Glutamatergic neuron (in vitro differentiated cells): ENCODE data around the gene SHISA5. TPM values are rescaled to one million over a fixed set of nuclear protein-coding genes. Genes with fewer than 3 reads are reported as not detected.

Experiments used
- DNase-seq: peaks from one replicate; pipeline ENCODE4 v3.0.0; 2022
- H3K27ac Mint-ChIP-seq: one replicate; pipeline ENCODE4 v1.8.0; 2020; ENCODE audit warnings: mild to moderate bottlenecking, mixed read lengths, inconsistent platforms; ENCODE audit not compliant: unreplicated experiment
- H3K27me3 Mint-ChIP-seq: one replicate; pipeline ENCODE4 v1.8.0; 2020; ENCODE audit warnings: mild to moderate bottlenecking, moderate library complexity, mixed read lengths, inconsistent platforms; ENCODE audit not compliant: unreplicated experiment
- H3K36me3 Mint-ChIP-seq: one replicate; pipeline ENCODE4 v1.8.0; 2020; ENCODE audit warnings: mild to moderate bottlenecking, mixed read lengths, inconsistent platforms; ENCODE audit not compliant: unreplicated experiment
- H3K4me1 Mint-ChIP-seq: one replicate; pipeline ENCODE4 v1.8.0; 2020; ENCODE audit warnings: mild to moderate bottlenecking, low read depth, mixed read lengths, inconsistent platforms; ENCODE audit not compliant: unreplicated experiment
- H3K4me3 Mint-ChIP-seq: one replicate; pipeline ENCODE4 v1.8.0; 2020; ENCODE audit warnings: mild to moderate bottlenecking, mixed read lengths, inconsistent platforms; ENCODE audit not compliant: unreplicated experiment
- H3K9me3 Mint-ChIP-seq: one replicate; pipeline ENCODE4 v1.8.0; 2020; ENCODE audit warnings: mild to moderate bottlenecking, moderate library complexity, mixed read lengths, inconsistent platforms; ENCODE audit not compliant: unreplicated experiment
- total RNA-seq: library from RNA; stranded (reverse); fragmentation: NEBNext Ultra II Directional; extraction: Animal tissue kit (Norgen Biotek cat#: 25700); gene quantifications from one replicate; pipeline ENCODE4 v1.2.1, GENCODE V29; 2021; ENCODE audit not compliant: unreplicated experiment
- TF ChIP-seq, protein P1 (sequence below): fragments of 200-600 bp; sonication (generic); IDR thresholded peaks from one replicate; pipeline ENCODE4 v1.5.0; 2021; ENCODE audit not compliant: partially characterized antibody, unreplicated experiment

Gene SHISA5
- total RNA-seq, 1 donor from 2014 or later, result 261 TPM

DNA sequence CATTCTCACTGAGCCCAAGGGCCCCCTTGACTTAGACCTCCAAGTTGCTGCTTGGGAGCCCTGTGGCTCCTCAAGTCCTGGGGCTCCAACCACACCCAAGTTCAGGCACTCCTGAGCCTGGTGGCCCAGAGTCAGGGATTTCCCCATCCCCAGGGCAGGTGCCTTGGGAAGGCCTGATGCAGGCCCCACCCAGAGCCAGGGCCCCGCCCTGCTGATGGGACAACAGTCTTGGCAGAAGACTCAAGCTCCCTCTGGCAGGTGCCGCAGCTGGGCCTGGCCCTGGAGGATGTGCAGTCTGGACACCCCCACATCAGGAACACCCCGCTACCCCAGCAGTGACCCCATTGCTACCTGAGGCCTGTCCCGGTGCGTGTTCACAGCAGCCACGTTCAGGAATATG lies 17.7 kb upstream of the SHISA5 start:
- H3K27ac Mint-ChIP-seq, result no peak overlapping the region
- H3K4me3 Mint-ChIP-seq, result no peak overlapping the region
- H3K36me3 Mint-ChIP-seq, result no peaks in the 10 kb centered on the region
- TF ChIP-seq, protein P1, sequence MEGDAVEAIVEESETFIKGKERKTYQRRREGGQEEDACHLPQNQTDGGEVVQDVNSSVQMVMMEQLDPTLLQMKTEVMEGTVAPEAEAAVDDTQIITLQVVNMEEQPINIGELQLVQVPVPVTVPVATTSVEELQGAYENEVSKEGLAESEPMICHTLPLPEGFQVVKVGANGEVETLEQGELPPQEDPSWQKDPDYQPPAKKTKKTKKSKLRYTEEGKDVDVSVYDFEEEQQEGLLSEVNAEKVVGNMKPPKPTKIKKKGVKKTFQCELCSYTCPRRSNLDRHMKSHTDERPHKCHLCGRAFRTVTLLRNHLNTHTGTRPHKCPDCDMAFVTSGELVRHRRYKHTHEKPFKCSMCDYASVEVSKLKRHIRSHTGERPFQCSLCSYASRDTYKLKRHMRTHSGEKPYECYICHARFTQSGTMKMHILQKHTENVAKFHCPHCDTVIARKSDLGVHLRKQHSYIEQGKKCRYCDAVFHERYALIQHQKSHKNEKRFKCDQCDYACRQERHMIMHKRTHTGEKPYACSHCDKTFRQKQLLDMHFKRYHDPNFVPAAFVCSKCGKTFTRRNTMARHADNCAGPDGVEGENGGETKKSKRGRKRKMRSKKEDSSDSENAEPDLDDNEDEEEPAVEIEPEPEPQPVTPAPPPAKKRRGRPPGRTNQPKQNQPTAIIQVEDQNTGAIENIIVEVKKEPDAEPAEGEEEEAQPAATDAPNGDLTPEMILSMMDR, result no peak
- no peaks in the 10 kb centered on the region for H3K9me3 Mint-ChIP-seq
- H3K27me3 Mint-ChIP-seq, result peaks cover 6% of the 10 kb centered on the region
- DNase-seq, result no peak
- no peaks in the 10 kb centered on the region for H3K4me1 Mint-ChIP-seq

DNA sequence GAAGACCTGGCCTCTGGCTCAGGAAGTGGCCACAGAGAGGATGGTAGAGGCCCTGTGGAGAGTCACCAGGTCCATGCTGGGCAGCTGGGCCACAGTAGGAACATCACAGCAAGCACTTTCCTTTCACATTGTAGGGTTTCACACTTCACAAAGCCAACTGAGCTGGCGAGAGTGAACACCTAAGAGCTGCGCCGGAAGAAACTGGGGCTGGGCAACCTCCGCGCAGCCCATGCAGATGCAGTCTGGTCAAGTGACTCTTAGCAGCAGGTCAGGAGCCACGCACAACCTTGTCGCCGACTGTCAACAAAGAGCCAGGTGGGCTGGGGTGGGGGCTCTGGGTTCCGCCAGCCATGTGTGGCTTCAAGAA lies 15.3 kb upstream of the SHISA5 start:
- peaks cover 5% of the 10 kb centered on the region for H3K27me3 Mint-ChIP-seq
- no peak overlapping the region for H3K27ac Mint-ChIP-seq
- H3K9me3 Mint-ChIP-seq, result no peaks in the 10 kb centered on the region
- DNase-seq, result no peak
- H3K4me3 Mint-ChIP-seq, result no peak overlapping the region
- no peaks in the 10 kb centered on the region for H3K4me1 Mint-ChIP-seq
- TF ChIP-seq, protein P1, result no peak
- no peaks in the 10 kb centered on the region for H3K36me3 Mint-ChIP-seq

DNA sequence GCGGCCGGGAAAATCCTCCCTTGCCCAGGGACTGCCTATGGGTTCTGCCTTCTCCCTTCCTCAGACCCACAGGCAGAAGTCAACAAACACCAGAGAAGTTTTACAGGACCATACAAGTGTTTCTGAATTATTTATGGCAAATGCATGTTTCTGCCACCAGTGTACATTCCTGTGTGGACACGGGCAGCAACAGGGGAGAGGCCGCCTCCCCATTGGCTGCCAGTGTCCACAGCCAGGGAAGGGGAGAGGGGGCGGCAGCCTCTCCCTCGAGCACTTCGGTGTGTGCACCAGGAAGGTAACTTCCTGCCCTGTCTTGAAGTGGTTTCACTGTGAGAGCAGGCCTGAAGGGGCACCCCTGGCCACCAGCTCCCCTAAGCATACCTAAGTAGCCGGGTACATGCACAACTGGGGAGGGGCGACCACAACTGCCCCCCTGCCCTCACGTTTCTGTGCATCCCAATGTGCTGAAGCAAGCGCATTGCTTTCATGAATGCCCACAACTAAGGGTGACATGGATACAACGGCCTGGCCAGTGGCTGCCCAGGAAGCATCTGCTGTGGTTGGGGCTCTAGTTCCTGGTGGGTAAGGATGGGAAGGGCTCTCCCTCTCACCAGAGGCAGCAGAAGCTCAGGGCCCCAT lies 14.8 kb upstream of the SHISA5 start:
- H3K4me1 Mint-ChIP-seq, result no peaks in the 10 kb centered on the region
- TF ChIP-seq, protein P1, result no peak
- no peak overlapping the region for H3K4me3 Mint-ChIP-seq
- H3K36me3 Mint-ChIP-seq, result no peaks in the 10 kb centered on the region
- DNase-seq, result no peak
- peaks cover 1% of the 10 kb centered on the region for H3K27me3 Mint-ChIP-seq
- H3K9me3 Mint-ChIP-seq, result no peaks in the 10 kb centered on the region
- H3K27ac Mint-ChIP-seq, result no peak overlapping the region

DNA sequence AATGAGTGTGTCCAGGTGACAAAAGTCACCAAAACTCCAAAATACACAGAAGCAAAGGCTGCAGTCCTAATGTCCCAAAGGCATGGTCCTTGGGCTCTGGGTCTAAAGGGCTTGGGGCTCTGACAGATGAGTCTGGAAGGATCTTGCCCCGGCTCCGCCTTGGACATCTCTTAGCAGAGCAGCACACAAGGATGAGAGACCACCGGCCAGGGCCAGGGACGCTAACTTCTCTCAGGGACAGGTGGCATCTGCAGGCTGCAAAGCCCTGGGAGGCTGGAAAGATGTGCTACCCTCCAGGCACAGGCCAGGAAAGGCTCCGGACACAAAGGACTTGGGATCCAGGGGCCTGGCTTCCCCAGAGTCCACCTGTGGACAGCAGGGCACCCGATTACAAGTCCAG lies 14.1 kb upstream of the SHISA5 start:
- no peak overlapping the region for H3K27ac Mint-ChIP-seq
- peaks cover 1% of the 10 kb centered on the region for H3K27me3 Mint-ChIP-seq
- H3K4me1 Mint-ChIP-seq, result no peaks in the 10 kb centered on the region
- H3K9me3 Mint-ChIP-seq, result no peaks in the 10 kb centered on the region
- no peaks in the 10 kb centered on the region for H3K36me3 Mint-ChIP-seq
- H3K4me3 Mint-ChIP-seq, result no peak overlapping the region
- no peak for DNase-seq
- TF ChIP-seq, protein P1, result no peak

DNA sequence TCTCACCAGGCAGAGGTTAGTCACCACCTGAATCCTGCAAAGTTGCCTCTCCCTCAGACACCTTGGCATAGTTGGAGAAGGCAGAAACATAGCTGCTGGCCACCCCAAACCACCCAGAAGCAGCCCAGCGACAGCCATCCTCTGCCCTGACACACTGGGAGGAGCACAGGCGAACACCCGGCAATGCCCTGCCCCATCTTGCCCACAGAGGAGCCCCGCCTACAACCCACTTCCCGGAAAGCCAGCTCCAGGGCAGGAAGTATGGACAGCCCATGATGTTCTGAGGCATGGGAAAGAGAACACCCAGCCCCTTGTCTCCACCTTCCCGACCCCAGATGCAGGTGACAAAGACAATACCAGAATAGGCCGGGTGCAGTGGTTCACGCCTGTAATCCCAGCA lies 12.6 kb upstream of the SHISA5 start:
- no peak for DNase-seq
- Mint-ChIP-seq H3K9me3 (no peaks in the 10 kb centered on the region), H3K27me3 (peaks cover 1% of the 10 kb centered on the region), H3K36me3 (peaks cover 5% of the 10 kb centered on the region), H3K27ac (no peak overlapping the region), H3K4me1 (no peaks in the 10 kb centered on the region), H3K4me3 (no peak overlapping the region)
- TF ChIP-seq, protein P1, result no peak
